Measurements from ENCODE around the gene OTOA. TPM values are rescaled to one million over a fixed set of nuclear protein-coding genes. Genes with fewer than 3 reads are reported as not detected.

The OTOA gene
- total and polyA plus RNA-seq, 2 of the 8 experiments (the other 6 are each of a cell fraction or from before 2014, with no cell fraction given) = 0.06 to 0.32 TPM

GRCh38 chr16:21646721-21647561 lies 16.8 kb upstream of the OTOA start:
- WGBS, 2 experiments (ENCODE audit: extremely low coverage in 1 of 2, insufficient coverage in 1 of 2, insufficient read length in 1 of 2, insufficient replicate concordance in 2 of 2, low coverage in 1 of 2, low lambda C conversion rate in 2 of 2, missing lambda C conversion rate in 1 of 2) = 87% methylated on average over 18 of the region's 18 CpGs; no CpG with 5 or more reads in 1 of the 2 experiments
- Histone ChIP-seq H3K4me2 (ENCODE audit: insufficient read depth in 1 of 2, low read depth in 2 of 2, low read length in 2 of 2) (no peak overlapping the region), H4K20me1 (replicated peaks in 1 of 2; ENCODE audit: control insufficient read depth in 1 of 2, insufficient read depth in 2 of 2, low read length in 2 of 2) (peaks cover 0 to 3% of the 10 kb centered on the region in 2 experiments), H3K9me3 (ENCODE audit: insufficient read depth in 2 of 2, low read depth in 1 of 2, low read length in 1 of 2) (no peaks in the 10 kb centered on the region), H3K4me1 (replicated peaks in 1 of 4; ENCODE audit: control insufficient read depth in 3 of 4, insufficient read depth in 4 of 4, low read length in 3 of 4) (no peaks in the 10 kb centered on the region), H2BK5ac (ENCODE audit: low read depth, low read length) (no peak overlapping the region), H4K5ac (ENCODE audit: insufficient read length, low read depth, low read length) (no peak overlapping the region), H4K91ac (replicated peaks; ENCODE audit: insufficient read length, low read length) (no peak overlapping the region), H2AFZ (ENCODE audit: low read length) (no peak overlapping the region), H2BK12ac (ENCODE audit: low read depth, low read length) (no peak overlapping the region), H3K23me2 (ENCODE audit: low read depth, low read length) (no peaks in the 10 kb centered on the region), H2BK15ac (ENCODE audit: low read length) (no peak overlapping the region), H3K14ac (ENCODE audit: insufficient read length) (no peak overlapping the region), H3K27ac (ENCODE audit: low read depth, low read length) (no peak overlapping the region), H3K36me3 (ENCODE audit: control insufficient read depth in 2 of 4, insufficient read depth in 4 of 4, low read length in 3 of 4) (no peaks in the 10 kb centered on the region), H2BK20ac (ENCODE audit: low read length) (no peak overlapping the region), H4K8ac (ENCODE audit: extremely low read depth, insufficient read depth, low read length) (no peak overlapping the region), H3K18ac (ENCODE audit: extremely low read depth, low read length) (no peak overlapping the region), H3K79me1 (ENCODE audit: low read depth, low read length) (peaks cover 2% of the 10 kb centered on the region; the same call in 1 of the 2 replicates), H3K56ac (replicated peaks; ENCODE audit: insufficient read length, low read depth, low read length) (no peak overlapping the region), H3K27me3 (replicated peaks in 1 of 4; ENCODE audit: control insufficient read depth in 3 of 4, extremely low read depth in 1 of 4, insufficient read depth in 3 of 4, low read length in 3 of 4) (no peaks in the 10 kb centered on the region), H3K4me3 (ENCODE audit: extremely low read depth in 1 of 4, insufficient read depth in 2 of 4, low read depth in 3 of 4, low read length in 4 of 4) (no peak overlapping the region), H3K4ac (replicated peaks; ENCODE audit: insufficient read length, low read depth, low read length) (no peak overlapping the region), H2AK5ac (ENCODE audit: low read depth, low read length) (no peak overlapping the region), H2BK120ac (replicated peaks; ENCODE audit: low read depth, low read length) (no peak overlapping the region), H3K9ac (replicated peaks in 1 of 4; ENCODE audit: extremely low read depth in 1 of 4, low read depth in 3 of 4, low read length in 3 of 4) (no peak overlapping the region), H3K23ac (ENCODE audit: insufficient read length) (no peak overlapping the region), H3K79me2 (ENCODE audit: control insufficient read depth in 1 of 2, insufficient read depth in 2 of 2, low read length in 2 of 2) (peaks cover 0 to 8% of the 10 kb centered on the region in 2 experiments; a peak in 1 of 4 replicates)
- DNase-seq (ENCODE audit: low read depth in 1 of 2, low spot score in 2 of 2) (no peak), FAIRE-seq (no peak)
- CTCF ChIA-PET (ENCODE audit: partially characterized antibody) = interaction anchor here (0.6 to 3.8 kb wide), 4 partner anchors 9 to 64 kb away, joined by 3 to 25 read pairs (median 4); no protein-coding TSS in a partner anchor
- POLR2A ChIA-PET (ENCODE audit: partially characterized antibody) = no interaction called here
- TF ChIP-seq NRF1 (IDR thresholded peaks at IDR 0.05; ENCODE audit: low read depth, low read length) (no peak), CHD2 (IDR thresholded peaks at IDR 0.05; ENCODE audit: low read length) (no peak), CBX8 (IDR thresholded peaks at IDR 0.05; ENCODE audit: borderline replicate concordance, low read depth, low read length) (no peak), ZNF274 (IDR thresholded peaks at IDR 0.05; ENCODE audit: borderline replicate concordance, extremely low read depth, low read length) (no peak), EGR1 (IDR thresholded peaks at IDR 0.05; ENCODE audit: borderline replicate concordance, low read depth, low read length) (no peak), RAD21 (IDR thresholded peaks at IDR 0.05 in 1 of 2, conservative IDR thresholded peaks at IDR 0.05 in 1 of 2; ENCODE audit: low read depth in 2 of 2, low read length in 2 of 2) (no peak), CTBP2 (IDR thresholded peaks at IDR 0.05; ENCODE audit: borderline replicate concordance, insufficient read depth, insufficient read length, low read length) (no peak), HDAC2 (IDR thresholded peaks at IDR 0.05; ENCODE audit: borderline replicate concordance in 1 of 2, low read depth in 2 of 2, low read length in 2 of 2) (no peak), PHF8 (conservative IDR thresholded peaks at IDR 0.05; ENCODE audit: low read depth, low read length) (no peak), FOSL1 (IDR thresholded peaks at IDR 0.05; ENCODE audit: insufficient read depth, low read depth, low read length) (no peak)

Data from H1 (cell line).